GM21529 (cell line): Measurements from ENCODE around the gene MFAP3L.
A peak's percentile ranks its signal among the peaks of the same experiment; 100 is the strongest.

ENCODE experiments used
- ATAC-seq: cut with Tn5 transposase; IDR thresholded peaks from one replicate; pipeline ENCODE4 v1.9.1; 2021; ENCODE audit not compliant: unreplicated experiment

The MFAP3L gene

DNA sequence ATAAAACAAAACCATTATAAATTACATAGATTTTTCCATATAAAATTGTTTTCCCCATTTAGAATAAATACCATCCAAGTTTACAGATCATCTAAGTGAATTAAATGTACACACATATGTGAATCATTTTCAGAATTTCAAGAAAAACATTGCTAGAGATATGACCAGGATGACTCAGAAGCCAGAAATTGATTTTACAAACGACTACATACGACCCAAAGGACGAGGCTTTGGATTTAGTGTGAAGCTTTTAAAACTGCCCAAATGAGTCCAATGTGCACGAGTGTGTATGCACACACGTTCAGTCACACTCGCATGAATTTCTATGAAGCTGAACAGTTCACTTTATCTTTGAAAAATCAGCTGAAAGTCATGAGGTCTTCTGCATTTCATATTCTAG is 37.9 kb downstream of the MFAP3L start:
- no peak for ATAC-seq

DNA sequence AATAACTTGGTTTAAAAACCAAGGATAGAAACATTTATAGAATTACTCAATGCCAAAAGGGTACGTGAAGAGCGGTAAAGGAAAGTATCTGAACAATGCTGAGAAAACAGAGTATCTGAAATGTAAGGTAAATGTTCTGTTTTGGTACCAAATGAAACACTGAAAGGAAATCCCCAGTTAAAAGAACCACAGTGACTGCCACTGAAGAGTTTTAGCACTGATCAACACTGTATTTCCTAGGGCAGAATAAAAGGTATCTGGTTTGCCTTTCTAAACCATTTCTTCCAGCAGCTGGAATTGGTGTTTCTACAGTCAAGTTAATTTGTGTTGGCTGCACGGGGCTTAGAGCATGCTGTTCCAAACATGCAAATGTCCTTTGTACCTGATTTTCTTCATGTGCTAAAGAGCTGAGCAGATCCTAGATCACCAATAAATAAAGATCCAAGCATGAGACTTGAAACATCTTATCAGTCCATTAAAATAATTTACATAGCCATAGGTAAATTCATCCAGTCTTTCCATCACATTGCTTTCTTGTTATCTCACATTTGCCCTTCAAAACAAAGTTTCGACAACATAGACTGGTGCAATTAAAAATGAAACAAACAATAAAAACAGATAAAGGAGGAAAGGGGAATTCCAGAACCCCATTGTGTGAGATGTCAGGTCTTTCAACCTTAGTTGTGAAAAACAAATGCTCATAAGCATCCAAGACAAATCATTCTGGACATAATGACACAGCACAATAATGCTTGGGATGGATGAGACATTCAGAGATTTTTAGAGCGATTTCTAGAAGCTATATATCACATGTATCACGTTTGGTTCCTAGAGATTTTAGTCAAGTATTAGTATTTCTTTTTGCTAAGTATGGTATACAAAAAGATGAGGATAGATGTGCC is 38.6 kb downstream of the MFAP3L start:
- no peak for ATAC-seq

DNA sequence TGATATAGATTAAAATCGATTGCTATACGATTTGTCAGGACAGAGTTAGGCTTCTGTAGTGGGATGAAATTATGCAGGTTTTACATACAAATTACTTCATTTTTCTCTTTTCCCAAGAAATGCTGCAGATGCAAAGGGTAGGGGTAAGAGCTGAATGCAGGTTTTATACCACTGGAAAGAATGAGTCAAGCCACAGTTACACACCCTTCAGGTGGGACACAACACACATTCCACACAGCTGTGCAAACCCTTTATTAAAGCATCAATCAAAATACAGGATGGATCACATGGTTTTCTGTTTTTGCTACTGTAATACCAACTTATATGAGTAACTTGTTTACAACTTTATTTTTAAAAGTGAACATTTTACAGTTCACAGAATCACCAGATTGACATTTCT is 39.8 kb downstream of the MFAP3L start:
- no peak for ATAC-seq

DNA sequence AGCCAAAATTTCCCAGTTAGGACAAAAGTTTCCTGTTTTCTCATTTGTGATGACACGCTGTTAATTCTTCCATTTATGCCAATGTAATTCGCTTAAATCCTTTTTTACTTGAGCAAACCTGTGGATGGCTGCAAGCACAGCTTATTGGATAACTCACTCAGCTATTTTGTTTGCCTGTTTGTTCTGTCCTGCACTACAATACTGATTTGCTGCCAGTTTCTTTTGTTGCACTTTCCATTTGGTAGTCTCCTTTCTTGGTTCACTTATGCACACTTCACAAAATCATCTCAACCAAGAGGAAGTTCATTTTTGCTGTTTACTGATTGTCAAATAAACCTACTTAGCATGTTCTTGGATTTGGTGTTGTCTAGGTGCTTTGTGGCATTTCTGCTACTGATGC is 40.3 kb downstream of the MFAP3L start:
- no peak for ATAC-seq

DNA sequence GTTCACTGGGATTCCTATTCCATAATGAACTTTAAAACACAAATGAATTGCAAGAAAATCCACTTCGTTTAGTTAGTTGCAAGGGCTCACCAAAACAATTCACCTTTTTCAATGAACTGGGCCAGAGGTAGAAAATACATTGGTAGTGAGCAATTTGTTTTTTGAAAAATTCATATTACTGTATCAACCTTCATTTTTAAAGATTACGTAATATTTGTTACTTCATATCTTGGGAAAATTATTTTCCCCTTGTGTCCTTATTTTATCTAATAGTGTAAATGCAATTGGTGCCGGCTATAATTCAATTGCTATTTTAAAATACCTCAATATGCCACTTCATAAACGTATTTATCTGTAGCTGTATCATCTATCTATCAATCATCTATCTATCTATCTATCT is 41.5 kb downstream of the MFAP3L start:
- no peak for ATAC-seq

DNA sequence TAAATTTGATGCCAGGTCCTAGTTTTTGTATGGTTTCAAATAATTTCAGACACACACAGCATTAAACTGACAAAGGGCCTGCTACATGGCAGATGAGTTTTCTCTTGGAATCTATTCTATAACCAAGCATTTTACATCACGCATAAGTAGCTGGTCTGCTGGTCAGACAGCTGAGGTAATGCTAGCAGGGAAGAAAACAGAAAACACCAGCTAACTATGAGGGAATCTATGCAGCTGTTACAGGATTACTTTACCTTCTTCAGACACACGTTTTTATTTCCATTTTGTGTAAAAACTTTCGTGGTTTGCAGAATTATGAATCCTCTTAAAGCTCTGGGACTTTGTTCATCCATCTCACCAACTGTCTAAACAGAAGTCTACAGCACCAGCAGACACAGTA is 42.0 kb downstream of the MFAP3L start:
- no peak for ATAC-seq

DNA sequence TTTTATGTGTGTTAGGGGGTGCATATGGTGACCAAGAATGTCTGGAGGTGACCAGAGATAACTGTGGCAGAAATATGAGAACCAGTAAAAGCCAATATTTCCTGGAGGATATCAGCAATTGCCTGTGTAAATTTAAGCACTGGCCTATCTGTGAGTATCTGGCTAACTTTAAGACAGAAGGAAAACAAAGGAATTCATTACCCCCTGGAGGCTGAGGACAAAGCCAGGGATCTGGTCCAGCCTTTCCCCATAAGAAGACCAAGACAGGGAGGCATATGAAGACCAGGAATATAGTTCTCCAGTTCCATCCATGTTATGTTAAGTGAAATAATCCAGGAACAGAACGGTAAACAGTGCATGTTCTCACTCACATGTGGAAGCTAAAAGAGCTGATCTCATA is 49.2 kb downstream of the MFAP3L start:
- no peak for ATAC-seq

DNA sequence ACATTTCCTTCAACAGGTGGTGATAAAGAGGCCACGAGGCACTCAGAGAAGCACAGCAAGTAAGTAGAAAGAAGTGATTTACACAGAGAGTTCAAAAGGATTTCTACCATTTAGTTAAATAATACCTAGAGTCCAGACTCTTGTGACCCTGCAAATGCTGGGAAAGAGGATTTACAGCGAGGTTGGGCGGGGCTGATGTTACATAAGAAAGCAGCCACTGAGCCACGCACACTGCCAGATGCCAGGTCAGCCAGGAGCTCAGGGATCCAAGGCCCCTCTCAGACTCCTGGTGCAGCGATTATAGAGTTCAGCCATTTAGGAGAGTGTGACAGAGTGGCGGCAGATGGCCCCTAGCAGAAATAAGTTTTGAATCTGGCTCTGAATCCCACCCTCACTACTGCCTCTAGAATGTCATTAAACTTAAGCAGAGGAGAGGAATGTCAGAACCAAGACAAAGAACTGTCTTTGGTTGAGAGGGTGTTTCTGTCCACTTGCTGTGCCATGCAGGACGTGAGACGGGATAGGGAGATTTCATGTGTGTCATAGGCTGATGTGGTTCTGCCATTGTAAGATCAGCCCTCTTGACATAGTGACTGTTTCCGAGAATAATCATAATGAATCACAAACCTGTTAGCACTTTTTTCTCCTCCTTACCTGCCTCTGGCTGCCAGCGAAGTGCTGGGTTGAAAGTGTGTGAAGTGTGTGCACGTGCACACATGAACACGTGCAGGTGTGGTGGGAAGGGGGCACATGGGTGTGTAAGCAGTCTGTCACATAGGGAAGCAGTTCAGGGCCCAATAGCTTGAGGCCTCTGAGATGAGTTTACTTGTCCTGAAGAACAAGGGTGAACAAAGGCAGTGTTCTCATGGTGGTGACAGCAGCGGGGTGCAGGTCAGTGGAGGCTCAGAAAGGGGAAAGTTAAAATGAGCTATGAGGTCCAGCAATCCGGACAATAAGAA is 50.1 kb downstream of the MFAP3L start:
- ATAC-seq: no peak

DNA sequence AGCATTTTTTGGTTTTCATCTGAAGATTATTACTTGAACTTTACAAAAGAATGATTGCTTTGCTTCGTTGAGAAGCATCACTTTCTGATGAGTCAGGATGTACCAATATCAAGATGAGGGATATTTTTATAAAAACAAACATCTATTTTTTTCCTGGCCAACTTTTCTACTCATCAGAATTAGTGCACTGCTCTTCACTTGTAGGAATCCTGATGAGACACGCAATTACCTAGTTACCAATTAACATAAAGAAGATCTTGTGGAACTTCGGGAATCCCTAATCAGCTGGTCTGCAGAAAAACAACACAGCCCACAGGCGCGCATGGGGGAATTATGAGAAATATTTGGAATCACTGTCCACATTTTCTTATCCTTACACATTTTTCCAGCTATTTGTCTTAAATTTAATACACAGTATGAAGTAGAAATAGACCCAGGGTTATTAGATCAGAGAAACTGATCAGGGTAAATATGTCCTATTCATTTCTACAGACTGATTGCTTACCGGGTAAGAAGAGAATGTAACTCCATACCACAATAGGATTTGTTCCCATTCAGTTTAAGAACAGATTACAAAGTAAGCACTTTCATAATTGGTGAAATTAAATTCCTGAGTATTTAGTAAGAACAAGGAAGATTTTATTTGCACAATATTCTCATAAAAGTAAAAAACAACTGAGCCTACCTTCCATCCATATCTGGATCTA is 50.9 kb downstream of the MFAP3L start:
- ATAC-seq: no peak

DNA sequence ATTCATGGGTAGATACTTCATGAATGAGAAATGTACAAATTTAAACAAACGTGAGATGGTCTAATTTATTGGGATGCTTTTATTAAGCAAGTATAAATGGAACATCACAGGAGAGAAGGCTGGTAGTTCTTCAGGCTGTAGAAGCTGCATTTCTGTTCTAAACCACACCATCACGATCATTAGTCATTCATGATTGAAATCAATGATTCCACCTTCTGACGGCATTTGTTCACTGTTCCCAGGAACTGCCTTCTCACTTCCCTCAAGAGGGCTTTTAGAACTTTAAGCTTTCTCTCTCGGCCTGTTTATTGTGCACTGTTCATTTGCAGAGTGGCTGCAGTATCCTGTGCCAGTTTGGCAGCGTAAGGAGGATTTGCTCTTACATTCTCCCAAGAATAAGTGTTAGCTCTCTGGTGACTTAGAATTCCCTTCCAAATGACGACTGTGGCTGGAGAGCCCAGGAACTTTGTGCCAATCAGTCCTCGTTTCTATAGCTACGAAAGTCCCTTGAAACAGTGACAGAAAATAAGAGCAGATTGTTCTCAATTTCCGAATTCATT is 54.7 kb downstream of the MFAP3L start:
- no peak for ATAC-seq

DNA sequence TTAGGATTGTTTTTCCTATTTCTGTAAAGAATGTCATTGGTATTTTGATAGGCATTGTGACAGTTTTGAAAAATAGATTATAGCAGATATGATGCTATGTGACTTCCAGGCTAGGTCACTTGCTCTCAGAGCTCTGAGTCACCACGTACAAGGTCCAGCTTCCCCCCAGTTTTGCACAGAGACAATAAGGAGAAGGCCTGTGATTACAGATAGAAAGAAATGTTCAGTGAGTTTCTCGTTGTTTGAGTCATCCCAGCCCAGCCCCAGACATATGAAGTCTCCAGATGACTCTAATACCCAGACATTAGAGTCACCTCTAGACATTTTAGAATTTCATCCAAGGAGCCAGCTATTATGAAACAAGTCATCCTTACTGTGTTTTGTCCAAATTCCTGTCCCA is 57.2 kb downstream of the MFAP3L start:
- ATAC-seq: no peak

DNA sequence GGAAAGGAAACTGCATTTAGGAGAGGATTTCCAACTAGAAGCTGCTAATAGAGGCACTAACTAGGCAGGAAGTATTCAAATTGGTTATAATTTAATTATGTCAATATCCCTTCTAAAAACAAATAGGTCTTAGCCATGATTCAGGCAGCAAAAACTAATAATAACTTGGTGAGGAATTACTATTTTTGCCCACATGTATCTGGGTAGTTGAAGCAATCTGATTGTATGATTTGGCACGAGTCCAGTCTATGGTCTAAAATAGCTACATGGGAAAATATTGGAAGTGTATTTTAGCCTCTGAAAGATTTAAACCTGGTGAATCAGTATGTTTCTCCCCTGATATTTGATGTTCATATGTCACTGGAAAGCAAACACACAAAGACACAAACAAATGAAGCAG is 62.2 kb downstream of the MFAP3L start:
- ATAC-seq: no peak

DNA sequence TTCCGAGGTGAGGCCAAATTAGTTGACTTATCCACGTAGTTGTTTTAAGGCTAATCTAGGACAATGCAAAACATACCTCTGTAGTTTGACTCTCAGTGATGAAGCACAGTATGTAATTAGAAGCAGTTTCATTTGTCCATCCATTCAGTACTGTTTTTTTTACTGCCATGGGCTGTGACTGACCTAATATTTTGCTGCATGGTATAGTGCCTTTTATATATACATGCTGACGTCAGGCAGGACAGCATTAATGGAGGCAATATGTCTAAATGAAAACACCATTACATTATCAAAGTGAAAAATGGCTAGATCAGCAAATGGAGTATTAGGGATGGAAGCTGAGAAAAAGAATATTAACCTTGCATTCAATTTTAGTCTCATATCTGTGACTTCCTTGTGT is 66.9 kb downstream of the MFAP3L start:
- no peak for ATAC-seq

DNA sequence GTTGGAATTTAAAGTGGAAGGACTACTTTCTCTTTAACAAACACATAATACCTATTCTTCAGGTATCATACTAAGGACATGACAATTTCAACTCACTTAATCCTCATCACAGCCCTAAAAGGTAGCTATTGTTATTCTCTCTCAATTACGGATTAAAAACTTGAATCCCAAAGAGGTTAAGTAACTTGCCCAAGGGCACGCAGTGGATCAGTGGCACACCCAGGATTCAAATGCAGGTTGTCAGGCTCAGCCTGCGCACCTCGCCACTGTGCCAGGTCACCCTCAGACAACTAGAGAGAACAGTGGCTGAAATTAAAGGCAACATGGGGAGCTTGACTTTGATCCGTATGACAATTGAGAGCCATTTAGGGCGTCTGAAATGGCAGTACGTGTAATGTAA is 67.6 kb downstream of the MFAP3L start:
- no peak for ATAC-seq

DNA sequence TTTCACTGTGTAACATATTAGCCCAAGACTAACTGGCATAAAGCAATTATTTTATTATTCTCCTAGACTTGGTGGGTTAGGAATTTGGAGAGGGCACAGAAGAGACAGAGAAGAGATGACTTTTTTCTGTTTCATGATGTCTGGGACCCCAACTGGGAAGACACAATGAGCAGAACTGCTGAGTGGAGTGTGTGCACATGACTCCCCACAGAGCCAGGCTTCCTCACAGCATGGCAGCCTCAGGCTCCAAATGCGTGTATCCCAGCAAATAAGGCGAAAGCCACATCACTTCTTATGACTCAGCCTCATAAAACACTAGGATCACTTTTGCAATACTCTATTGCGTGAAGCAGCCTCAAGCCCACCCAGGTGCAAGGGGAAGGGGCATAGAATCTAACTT is 68.4 kb downstream of the MFAP3L start:
- no peak for ATAC-seq

DNA sequence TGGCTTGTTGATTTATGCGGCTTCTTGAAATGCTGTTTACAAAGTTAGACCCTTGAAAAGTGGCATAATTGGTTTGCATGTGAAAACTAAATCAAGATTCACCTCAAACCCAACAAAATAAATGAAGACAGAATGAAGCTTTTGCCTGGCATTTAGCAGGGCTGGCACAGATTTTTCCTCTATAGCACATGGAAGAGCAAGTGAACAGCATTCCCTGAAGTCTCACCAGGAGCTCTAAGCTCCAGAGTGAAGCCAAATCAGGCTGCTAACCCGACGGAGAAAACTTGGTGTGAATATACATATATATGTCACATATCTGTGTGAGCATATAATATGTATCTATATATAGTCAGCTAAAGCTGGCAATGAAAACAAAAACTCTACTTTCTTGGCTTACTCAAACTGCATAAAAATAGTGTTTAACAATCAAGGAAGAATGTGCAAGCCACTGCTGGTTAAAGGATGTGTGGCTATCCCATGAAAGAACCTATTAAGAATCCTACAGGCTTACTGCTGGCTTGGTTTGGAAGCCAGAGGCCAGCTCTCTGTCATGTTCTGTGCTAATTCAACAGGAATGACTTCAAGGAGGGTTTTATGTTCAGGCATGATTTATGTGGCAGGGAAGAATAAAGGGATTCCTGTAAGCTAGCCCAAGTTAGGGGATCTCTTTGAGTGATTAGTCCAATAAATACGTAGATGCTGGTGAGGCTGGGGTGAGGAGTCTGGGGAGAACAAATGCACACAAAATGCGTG is 69.9 kb downstream of the MFAP3L start:
- no peak for ATAC-seq

DNA sequence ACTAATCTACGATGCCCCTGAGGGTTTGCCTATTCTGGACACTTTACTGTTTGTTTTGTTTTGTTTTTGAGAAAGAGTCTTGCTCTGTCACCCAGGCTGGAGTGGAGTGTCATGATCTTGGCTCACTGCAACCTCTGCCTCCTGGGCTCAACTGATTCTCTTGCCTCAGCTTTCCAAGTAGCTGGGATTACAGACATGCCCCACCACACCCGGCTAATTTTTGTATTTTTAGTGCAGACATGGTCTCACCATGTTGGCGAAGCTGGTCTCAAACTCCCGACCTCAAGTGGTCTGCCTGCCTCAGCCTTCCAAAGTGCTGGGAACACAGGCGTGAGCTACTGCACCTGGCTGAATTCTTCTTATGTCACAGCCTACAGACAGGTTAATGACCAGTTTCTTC is 70.7 kb downstream of the MFAP3L start:
- ATAC-seq: no peak

DNA sequence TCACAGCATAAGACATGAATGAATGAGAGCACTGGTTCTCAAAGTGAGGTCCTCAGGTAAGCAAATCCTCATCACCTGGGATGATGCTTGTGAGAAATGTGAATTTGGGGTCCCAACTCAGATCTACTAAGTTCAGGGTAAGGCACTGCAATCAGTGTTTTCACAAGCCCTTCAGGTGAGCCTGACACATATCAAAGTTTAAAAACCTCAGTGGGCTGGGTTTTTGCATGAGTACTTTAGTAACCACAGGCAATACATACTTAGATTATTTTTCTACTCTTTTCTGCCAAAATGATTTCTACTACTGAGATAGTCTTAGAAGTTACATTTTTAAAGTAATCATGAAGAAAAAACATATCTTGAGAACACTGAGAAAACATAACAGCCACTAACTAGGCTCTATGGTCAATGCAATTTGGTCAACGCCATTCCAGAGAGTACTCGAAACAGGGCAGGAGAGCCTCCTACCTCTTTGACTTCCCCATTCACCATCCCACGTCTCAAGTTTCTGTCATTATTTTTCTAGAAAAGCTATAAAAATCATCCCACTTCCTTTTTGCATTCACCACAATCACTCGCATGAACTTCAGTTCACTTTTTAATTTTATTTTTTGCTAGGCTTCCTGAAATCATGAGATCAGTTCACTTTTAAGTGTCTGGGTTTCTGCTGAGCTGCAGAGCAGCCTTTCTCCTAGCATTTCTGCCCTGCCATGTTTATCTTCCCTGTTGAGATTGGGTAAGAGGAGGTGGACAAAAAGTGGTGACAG is 73.8 kb downstream of the MFAP3L start:
- peak; percentile 66 for ATAC-seq

DNA sequence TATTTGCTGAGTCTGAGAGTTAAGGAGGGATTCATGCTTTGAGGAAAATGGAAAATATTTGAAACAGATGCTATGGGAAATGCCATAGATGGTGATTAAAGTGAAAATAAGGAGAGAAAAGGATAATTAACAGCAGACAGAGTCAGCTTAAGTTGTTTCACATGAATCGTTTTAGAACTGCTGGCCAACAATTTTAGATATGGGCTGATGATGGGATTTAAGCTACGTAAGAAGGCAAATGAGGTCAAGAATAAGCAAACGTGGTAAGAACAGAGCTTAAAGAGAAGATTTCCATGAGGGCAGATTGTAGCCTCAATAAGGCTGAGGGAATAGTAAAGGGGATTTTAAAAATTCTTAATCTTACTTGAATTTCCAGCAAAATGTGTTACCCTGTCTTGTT is 77.9 kb downstream of the MFAP3L start:
- ATAC-seq: no peak

DNA sequence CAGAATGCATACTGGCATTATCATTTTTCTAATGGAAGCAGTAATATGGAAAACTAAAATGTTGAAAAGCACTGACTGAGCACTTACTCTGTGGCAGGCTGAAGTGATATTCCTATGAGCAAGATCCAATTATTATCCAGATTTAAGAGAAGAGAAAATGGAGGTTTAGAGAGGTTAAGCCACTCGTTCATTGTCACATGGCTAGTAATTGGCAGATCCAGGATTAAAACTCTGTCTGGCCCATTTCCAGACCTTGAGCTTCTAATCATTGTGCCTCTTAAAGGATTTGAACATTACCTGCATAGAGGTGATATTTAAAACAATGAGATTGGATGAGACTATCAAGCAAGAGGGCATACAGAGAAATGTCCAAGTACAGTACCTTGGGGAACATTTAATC is 80.6 kb downstream of the MFAP3L start:
- no peak for ATAC-seq
